ENCODE data around the gene LGALS4.
"Not testable (repeated sequence)": the region's sequence is repeated elsewhere in the genome, so short reads cannot be mapped to it uniquely, and the experiment has no call there.

The LGALS4 gene, protein sequence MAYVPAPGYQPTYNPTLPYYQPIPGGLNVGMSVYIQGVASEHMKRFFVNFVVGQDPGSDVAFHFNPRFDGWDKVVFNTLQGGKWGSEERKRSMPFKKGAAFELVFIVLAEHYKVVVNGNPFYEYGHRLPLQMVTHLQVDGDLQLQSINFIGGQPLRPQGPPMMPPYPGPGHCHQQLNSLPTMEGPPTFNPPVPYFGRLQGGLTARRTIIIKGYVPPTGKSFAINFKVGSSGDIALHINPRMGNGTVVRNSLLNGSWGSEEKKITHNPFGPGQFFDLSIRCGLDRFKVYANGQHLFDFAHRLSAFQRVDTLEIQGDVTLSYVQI

DNA sequence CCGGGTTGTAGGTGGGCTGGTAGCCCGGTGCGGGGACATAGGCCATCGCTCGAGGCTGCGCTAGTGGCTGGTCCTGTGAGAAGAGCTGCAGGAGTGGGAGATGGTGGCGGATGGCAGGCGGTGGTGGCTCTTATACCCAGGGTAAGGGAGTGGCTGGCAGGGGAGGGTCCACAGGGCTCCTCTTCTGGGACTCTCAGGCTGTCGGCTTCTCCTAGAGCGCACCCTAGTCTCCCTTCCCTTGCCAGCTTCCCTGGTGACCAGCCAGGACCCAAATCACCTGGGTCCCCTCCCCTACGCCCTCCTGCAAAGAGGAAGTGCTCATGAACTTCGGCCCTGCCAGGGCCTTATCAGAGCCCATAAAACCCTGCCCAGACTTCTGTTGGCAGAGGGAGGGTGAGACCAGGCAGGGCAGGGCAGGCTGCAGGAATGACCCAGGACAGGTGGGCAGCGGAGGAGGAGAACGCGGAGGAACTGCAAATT, at the start of gene LGALS4:
Gene LGALS4, minus strand, starts transcription at position 105 of the 480 bp plus-strand sequence. Its CDS starts 59 bp downstream, at position 46.
- DNase-seq: no peak

DNA sequence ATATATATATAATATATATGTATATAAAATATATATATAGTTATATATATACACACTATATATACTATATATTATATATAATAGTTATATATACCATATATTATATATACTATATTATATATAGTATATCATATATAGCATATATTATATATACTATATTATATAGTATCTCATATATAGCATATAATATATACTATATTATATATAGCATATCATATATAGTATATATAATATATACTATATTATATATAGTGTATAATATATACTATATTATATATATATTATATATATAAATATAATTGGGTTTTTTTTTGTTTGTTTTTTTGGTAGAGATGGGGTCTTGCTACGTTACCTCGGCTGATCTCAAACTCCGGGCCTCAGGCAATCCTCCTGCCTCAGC, 48.6 kb upstream of the LGALS4 start:
- no peak for DNase-seq

DNA sequence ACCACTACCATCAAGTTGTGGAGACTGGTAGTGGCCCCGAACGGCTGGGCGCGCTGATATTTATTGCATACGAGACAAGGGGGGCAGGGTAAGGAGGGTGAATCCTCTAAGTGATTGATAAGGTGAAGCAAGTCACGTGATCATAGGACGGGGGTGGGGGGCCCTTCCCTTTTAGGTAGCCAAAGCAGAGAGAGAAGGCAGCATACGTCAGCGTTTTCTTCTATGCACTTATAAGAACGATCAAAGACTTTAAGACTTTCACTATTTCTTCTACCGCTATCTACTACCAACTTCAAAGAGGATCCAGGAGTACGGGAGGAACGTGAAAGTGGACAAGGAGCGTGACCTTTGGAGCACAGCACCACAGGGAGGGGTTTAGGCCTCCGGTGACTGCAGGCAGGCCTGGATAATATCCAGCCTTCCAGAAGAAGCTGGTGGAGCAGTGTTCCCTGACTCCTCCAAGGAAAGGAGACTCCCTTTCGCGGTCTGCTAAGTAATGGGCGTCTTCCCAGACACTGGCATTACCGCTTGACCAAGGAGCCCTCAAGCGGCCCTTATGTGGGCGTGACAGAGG, 47.0 kb upstream of the LGALS4 start:
- DNase-seq: not testable (repeated sequence)

DNA sequence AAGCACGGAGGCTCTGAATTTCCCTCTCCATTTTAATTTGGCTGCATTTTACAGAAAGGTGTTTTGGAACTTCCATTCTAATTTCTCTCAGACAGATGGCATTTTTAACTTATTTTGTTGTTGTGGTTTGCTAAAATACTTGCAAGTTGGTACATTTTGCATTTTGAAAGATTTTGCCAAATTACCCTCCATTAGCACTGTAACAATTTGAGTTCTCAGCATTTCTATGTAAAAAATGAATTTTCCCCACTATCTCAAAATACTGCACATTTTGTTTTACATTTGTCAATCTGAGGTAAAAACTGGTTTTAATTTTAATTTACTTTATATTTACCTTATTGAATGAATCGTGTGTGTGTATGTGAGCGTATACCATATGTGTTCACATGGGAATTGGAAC, 44.1 kb upstream of the LGALS4 start:
- DNase-seq: no peak

DNA sequence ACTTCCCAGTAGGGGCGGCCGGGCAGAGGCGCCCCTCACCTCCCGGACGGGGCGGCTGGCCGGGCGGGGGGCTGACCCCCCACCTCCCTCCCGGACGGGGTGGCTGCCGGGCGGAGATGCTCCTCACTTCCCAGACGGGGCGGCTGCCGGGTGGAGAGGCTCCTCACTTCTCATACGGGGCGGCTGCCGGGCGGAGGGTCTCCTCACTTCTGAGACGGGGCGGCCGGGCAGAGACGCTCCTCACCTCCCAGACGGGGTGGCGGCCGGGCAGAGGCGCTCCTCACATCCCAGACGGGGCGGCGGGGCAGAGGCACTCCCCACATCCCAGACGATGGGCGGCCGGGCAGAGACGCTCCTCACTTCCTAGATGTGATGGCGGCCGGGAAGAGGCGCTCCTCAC, 43.0 kb upstream of the LGALS4 start:
- not testable (repeated sequence) for DNase-seq

DNA sequence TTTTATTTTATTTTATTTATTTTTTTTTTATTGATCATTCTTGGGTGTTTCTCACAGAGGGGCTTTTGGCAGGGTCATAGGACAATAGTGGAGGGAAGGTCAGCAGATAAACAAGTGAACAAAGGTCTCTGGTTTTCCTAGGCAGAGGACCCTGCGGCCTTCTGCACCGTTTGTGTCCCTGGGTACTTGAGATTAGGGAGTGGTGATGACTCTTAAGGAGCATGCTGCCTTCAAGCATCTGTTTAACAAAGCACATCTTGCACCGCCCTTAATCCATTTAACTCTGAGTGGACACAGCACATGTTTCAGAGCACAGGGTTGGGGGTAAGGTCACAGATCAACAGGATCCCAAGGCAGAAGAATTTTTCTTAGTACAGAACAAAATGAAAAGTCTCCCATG, 42.2 kb upstream of the LGALS4 start:
- not testable (repeated sequence) for DNase-seq

DNA sequence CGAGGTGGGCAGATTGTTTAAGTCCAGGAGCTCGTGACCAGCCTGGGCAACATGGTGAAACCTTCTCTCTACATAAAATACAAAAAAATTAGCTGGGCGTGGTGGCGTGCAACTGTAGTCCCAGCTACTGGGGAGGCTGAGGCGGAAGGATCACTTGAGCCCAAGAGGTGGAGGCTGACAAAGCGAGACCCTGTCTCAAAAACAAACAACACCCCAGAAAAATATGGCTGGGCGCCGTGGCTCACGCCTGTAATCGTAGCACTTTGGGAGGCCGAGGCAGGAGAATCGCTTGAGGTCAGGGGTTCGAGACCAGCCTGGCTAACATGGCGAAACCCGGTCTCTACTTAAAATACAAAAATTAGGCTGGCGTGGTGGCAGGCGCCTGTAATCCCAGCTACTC, 40.5 kb upstream of the LGALS4 start:
- no peak for DNase-seq

DNA sequence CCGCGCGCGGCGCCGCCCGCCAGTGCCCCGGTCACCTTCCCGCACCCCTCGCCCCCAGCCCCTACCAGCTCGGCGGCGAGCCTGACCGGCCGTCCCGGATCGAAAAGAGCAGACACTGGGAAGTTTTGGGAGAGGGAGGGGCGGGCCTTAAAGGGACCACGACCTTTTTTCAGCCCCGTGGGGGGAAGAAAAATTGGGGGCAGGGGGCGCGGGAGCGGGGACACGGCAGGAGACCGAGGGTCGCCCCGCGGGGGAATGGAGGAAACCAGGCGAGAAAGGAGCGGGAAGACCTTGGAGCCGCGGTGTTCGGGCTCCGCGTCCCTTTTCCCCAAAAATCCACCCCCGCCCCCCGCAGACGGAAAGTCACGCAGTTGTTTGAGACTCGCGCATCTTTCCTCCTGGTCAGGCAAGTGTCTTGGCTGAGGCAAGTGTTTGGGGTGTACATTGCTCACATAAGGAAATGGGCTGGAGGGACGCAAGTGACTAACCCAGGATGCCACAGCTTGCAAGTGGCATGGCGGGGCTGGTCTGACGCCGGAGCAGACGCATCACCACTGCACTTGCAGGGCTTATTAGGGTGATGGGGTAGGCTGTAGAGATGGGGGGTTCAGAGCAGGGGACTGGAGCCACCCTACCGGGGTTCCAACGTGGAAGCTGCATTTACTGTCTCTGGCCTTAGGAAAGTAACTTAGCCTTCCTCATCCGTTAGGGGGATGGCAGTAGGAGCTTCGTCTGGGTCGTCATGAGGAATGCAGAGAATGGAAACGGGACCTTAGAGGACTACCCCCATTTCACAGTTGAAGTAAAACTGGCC, 39.7 kb upstream of the LGALS4 start:
- DNase-seq: peak; percentile 54

DNA sequence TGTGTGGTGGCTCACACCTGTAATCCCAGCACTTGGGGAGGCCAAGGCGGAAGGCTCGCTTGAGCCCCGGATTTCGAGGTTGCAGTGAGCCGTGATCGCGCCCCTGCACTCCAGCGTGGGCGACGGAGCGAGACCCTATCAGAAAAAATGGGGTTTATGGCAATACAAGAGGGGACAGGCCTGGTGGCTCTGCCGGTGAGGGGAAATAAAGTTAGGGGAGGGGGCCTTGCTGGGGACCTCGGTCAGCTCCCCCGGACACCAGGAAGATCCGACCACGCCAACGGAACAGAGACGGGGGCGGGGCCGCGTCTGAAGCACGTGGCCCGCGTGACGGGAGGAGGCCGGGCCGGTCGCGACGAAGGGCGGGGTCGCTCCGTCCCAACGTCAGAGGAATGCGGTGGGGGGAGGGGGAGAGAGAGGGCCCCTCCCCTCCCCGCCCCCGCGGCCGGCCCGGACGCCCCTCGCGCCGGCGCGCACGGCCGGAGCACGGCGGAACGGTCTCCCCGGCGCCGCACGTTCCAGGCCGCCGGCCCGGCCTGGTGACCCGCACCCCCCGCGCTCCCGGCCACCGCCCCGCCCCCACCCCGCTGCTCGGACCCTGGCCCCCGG, 39.0 kb upstream of the LGALS4 start:
- peak; percentile 93 for DNase-seq

DNA sequence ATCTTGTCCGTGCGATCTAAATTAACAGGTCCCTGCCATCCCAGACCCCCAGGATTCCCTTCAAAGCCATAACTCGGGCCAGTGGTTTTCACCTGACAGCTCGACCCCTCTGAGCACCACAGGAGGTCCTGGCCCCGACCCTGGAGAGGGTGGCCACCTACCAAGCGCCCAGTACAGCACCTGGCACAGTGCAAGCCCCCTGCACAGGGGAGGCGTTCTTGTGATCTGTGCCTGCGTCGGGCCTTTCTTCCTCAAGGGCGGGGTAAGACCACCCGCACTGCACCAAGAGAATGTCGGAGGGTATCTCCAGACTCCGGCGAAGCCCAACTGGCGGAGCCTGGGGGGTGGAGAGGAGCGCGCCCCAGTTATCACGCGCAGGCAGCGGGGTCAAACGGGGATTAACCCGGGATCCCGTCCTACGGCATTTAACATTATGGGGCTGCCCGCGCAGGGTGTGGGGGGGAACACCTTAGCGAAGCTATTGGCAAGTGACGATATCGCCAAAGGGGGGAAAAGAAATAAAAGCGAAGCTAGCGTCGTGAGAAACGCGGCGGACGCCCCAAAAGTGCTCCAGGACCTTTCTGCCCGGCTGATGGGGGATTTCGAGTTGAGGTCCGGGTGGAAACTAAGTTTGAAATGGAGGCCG, 38.4 kb upstream of the LGALS4 start:
- DNase-seq: no peak

DNA sequence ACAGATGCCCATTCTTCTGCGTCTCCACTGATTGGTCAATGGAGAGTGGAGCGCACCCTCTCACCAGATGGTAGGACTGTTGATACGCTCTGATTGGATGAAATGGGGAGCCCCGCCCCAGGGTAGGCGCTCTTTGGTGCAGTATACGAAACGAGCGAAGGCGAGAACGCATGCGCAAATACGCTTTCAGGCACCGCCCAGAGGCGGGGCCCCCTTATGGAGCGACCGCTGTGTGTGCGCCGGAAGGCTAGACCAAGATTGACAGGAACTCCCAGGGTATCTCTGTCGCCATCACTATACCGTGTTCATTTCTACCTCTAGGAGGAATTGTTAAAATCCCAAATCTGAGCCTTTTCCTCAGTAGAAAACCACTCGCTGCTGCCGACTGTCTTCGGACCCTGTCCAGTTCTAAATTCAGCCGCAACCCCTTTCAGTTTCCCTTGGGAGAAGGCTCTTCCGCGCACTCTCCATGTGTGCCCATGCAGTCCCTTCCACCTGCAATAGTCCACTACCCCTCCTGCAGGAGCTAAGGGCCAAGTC, 37.8 kb upstream of the LGALS4 start:
- no peak for DNase-seq

DNA sequence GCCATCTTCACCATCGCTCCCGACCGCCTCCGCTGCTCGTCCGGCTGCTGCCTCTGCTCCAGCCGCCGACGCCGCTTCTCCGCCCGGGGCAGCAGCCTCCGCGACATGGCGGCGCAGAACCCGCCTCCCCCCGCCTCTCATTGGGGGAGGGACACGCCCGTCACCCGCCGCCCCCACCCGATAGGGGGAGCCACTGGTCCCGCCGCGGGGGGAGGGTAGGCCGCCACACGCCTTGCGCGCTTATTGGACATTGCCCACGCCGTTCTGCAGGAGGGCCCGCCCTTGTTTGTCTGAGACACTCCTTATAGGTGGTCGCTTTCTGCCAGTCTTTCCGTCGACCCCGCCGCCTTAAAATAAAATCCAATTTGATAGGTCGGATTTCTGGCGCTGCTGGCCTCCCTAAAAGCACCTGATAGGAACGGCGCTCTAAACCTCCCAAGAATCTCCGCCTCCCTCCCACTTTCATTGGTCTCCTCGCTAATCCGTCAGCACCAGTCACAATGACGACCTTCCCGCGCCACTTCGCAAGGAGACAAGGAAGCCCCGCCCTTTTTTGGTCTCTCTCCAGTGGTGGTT, 37.2 kb upstream of the LGALS4 start, which contains the start of gene HNRNPL:
Gene HNRNPL, minus strand, starts transcription at position 127 of the 576 bp plus-strand sequence. Its CDS starts 20 bp downstream, at position 107.
- DNase-seq: peak; percentile 99

DNA sequence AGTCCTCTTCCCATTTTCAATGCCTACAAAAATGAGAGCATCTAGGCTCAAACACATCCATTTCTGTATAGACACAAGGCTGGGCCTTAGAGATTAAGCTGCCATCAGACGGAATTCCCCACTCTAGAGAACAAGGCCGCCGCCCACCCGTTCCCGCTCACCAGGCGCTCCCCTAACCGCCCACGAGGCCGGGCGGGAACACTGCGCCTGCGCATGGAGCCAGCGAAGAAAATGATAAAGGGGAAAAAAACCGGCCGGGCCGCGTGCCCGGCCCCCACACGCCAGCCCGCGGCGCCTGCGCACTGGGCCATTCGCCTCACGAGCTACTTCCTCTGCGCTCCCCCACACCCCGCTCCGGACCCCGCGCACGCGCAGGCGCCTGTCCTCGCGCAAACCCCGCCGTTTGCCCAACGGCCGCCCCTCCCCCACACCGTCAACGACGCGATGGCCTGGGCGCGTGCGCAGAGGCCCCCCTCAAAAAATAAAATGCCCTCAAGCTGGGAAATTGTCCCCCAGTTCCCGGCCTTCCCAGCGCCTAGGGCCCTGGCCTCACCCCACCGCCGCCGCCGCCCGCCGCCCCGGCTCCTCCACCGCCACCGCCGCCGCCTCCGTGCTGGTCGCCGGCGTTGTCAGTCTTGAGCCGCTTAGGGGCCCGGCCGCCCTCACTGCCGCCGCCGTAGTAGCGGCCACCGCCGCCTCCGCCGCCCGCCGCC, 36.6 kb upstream of the LGALS4 start:
- peak; percentile 95 for DNase-seq

DNA sequence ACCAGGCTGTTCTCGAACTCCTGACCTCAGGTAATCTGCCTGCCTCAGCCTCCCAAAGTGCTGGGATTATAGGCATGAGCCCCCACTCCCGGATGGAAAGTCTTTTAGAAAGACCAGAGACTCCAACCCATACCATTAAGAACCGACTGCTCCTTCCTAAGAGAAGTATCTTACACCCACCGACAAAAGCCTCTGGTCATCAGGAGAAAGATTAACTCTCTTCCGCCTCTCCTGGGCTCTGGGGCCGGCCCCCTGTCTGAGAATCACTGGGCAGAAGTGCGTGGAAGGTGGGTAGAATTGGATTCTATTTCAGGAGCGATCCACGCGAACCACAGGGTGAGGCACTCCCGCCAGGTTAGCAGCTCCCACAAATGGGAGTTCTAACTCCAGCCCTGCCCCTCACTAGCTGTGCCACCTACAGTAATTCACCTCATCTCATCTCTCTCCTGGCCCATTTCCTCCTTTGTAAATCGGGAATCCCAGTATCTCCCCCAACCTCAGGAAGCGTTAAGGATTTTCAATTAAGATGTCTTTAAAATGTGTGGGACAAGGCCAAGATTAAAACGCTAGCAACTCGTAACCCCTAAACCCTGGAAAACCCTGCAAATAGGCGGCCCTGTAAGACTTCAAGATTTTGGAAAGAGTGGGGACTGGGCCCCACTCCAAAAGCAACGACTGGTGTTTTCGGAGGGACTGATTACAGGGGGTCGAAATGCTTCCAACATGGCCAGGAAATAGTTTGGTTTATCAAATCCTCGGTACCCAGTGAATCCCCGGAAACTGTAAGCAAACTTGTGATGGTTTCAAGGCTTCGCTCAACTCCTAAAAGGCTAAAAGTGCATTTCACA, 35.8 kb upstream of the LGALS4 start:
- no peak for DNase-seq

DNA sequence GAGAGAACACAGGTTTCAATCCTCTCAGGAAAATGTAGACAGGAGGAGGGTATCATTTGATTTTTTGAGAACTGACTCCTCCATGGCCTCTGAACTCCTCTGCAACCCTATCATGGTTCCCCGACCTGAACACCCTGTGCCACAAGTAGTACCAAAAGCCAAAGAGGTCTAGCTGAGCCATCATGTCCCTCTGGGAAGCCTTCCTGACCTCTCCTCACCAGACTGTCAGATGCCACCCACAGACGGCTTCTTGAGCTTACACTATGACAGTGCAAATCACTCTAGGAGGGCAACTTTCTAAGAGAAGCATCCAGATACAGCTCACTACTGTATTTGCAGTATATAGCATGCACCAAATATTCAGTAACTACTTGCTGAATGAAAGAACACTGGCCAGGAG, 33.4 kb upstream of the LGALS4 start:
- DNase-seq: no peak

DNA sequence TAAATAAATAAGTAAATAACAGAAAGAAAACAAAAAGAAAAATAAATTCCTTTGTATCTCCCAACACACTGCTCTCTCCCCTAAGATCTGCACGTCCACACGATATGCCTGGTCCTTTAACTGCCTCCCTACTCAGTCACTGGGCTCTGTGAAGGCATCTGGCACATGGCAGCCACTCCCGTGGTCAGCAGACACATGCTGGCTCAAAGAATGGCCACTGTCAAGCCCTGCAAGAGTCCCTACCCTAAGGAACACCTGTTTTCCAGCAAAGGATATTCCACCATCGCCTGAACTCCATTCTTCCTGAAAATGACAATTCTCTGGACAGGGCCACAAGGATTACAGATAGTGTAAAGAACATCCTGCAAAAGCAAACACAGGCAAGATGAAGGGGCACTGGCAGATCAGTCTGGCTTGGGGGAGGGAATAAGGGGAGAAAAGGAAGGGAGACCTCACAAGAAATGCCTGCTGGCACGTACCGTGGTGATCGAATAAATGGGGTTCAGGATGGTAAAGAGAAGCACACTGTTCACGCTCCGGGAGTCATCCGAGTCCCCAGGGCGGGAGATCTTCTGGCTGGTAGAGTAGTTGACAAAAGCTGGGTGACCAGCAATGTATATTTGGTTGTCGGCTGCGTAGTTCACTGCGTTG, 32.8 kb upstream of the LGALS4 start:
- DNase-seq: no peak

DNA sequence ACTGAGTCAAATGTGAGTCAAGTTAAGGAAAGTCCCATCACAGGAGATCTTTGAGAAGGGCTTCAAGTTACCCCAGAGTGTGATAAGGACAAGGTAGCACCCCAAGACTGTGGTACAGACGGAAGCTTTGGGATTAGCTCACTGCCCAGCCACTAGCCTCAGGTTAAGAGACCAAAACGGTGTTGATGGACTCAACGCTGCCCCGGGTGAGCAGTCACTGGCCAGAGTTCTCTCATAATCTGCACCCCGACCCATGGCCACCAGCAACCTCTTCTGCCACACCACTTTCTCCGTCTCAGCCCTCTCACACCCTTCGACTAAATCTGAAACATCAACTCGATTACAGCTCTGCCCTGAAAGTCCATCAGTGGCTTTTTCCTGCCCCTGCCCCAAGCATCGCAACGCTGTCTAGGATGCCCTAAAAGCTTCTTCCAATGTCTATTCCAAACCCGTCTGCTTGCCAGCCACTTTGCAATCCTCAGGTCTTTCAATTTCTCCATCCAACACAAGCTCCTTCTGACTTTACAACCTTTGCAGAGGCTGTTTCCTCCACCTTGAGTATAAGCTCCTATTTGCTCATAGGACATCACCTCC, 31.4 kb upstream of the LGALS4 start:
- no peak for DNase-seq

DNA sequence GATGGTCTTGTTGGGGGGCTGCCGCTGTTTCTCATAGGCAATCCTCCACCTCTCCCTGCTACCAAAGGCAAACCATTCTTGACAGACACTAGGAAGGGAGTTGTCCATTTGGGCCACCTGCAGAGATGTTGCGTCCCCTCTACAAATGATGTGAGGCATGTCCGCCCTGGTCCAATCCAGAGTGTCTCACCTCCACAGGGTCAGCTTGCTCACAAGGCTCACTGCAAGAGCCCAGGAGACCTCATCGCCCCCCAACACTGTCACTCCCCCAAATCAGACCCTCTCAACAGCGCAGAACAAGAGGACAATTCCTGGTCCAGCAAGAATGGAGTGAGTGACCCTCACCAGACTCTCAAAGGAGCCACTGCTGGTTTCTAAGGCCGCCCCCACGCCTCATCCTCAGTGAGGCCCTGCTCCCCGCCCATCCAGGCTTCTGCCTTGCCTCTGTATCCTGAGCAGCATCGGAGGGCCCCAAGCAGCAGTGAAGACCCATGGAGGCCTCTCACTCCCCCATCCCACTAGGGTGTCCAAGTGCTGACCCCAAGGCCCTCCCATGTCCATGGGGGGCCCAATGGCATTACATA, 30.5 kb upstream of the LGALS4 start:
- DNase-seq: no peak
